Tibial nerve (tissue), 4 donors: ENCODE data around the gene RAB3C. TPM values are rescaled to one million over a fixed set of nuclear protein-coding genes. Genes with fewer than 3 reads are reported as not detected.

ENCODE experiments used
- DNase-seq, 2 donors: peaks; one replicate each; pipeline ENCODE4 v3.0.0-alpha.2; 2019; ENCODE audit warnings: low spot score in 2 of 2
- H3K27ac ChIP-seq, 4 donors: fragments of 200-600 bp; sonication (generic) in 3 of 4; one replicate each; pipeline ENCODE4 v1.5.1; 2017 to 2019; ENCODE audit warnings: mild to moderate bottlenecking in 1 of 4
- H3K27me3 ChIP-seq, 2 donors: fragments of 200-600 bp; sonication (generic) in 1 of 2; one replicate each; pipeline versions ENCODE4 v1.5.1 to v1.6.0; 2017 to 2019
- H3K36me3 ChIP-seq, 3 donors: fragments of 200-600 bp; sonication (generic); one replicate each; pipeline ENCODE4 v1.5.1; 2018 to 2019
- H3K4me1 ChIP-seq, 4 donors: fragments of 200-600 bp; sonication (generic) in 3 of 4; one replicate each; pipeline ENCODE4 v1.5.1; 2017 to 2019
- H3K4me3 ChIP-seq, 4 donors: fragments of 200-600 bp; sonication (generic) in 3 of 4; one replicate each; pipeline ENCODE4 v1.5.1; 2017 to 2019; ENCODE audit warnings: mild to moderate bottlenecking in 1 of 4, moderate library complexity in 1 of 4
- H3K9me3 ChIP-seq, 4 donors: fragments of 200-600 bp; sonication (generic) in 3 of 4; one replicate each; pipeline ENCODE4 v1.5.1; 2017 to 2019
- CTCF ChIP-seq, 5 experiments: fragments of 200-600 bp in 3 of 5; fragments of 450-650 bp in 2 of 5; sonication (generic) in 3 of 5; IDR thresholded peaks; one replicate each; pipeline ENCODE4 v1.5.1; 2016 to 2019; ENCODE audit warnings: antibody characterized with exemption in 5 of 5, mild to moderate bottlenecking in 3 of 5, moderate library complexity in 2 of 5
- EP300 ChIP-seq, 2 donors: sonication (generic); formaldehyde crosslinking; IDR thresholded peaks; one replicate each; pipeline ENCODE4 v1.6.1; 2017; ENCODE audit warnings: antibody characterized with exemption in 2 of 2, mild to moderate bottlenecking in 1 of 2
- POLR2A ChIP-seq, 2 donors: fragments of 450-650 bp; IDR thresholded peaks; one replicate each; pipeline ENCODE4 v1.6.1; 2017; ENCODE audit warnings: antibody characterized with exemption in 2 of 2, mild to moderate bottlenecking in 2 of 2, moderate library complexity in 2 of 2
- WGBS, 2 donors: methylation state at CpG; one replicate each; pipeline ENCODE4 v1.1.5; 2018; 5-methylcytosine and 5-hydroxymethylcytosine counted together
- total RNA-seq, 4 donors: library from RNA; depleted of rRNA; stranded (reverse); fragments of >200 nt; gene quantifications; one replicate each; pipeline ENCODE4 v1.1.0, GENCODE V29; 2016

The RAB3C gene
- total RNA-seq, 4 donors from 2014 or later, result under 0.01 to 1.2 (median 1.0) TPM

- Histone ChIP-seq H3K9me3 (no peaks in the 10 kb centered on the region), H3K4me3 (no peak overlapping the region), H3K27me3 (no peaks in the 10 kb centered on the region), H3K27ac (no peak overlapping the region), H3K4me1 (peaks cover 0 to 5% (median 0%) of the 10 kb centered on the region in 4 donors), H3K36me3 (no peaks in the 10 kb centered on the region)
- no peak for DNase-seq
- 63 to 68% methylated on average over 6 of the region's 6 CpGs for WGBS, 2 donors
- TF ChIP-seq EP300 (IDR thresholded peaks at IDR 0.05) (no peak), CTCF (IDR thresholded peaks at IDR 0.05) (no peak), POLR2A (IDR thresholded peaks at IDR 0.05) (no peak)
These were observed 171.4 kb downstream of the RAB3C start for GRCh38 chr5:58754250-58754649.

DNA sequence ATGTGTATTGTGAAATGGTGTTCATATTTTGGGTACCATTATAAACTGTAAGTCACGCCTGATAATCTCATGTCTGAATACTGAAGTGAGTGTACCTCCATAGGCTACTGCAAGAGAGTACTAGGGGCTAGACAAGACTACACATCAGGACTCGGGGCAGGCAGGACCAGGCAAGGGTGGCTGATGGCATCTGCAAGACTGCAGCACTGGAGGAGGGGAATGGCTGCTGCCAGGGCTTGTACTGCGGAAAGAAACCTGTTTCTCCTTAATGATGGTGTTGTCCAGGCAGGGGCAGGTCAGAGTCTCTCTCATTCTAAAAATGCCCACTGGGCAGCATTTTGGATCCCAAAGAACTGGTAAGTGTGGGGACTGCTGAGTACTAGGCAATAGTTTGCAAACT lies 172.5 kb downstream of the RAB3C start:
- TF ChIP-seq CTCF (IDR thresholded peaks at IDR 0.05) (no peak), EP300 (IDR thresholded peaks at IDR 0.05) (no peak), POLR2A (IDR thresholded peaks at IDR 0.05) (no peak)
- 89% methylated on average over 3 of the region's 3 CpGs for WGBS, 2 donors
- no peak overlapping the region for H3K4me3 ChIP-seq
- H3K27ac ChIP-seq, result no peak overlapping the region
- no peak for DNase-seq
- peaks cover 0 to 5% (median 0%) of the 10 kb centered on the region in 4 donors for H3K4me1 ChIP-seq
- no peaks in the 10 kb centered on the region for H3K27me3 ChIP-seq
- H3K36me3 ChIP-seq, result no peaks in the 10 kb centered on the region
- H3K9me3 ChIP-seq, result no peaks in the 10 kb centered on the region

GRCh38 chr5:58759745-58760144 lies 176.9 kb downstream of the RAB3C start:
- Histone ChIP-seq H3K4me3 (peak overlapping the region in 1 of 4 donors; percentile 30), H3K27ac (no peak overlapping the region), H3K27me3 (no peaks in the 10 kb centered on the region), H3K9me3 (no peaks in the 10 kb centered on the region), H3K36me3 (no peaks in the 10 kb centered on the region), H3K4me1 (no peaks in the 10 kb centered on the region)
- DNase-seq, result no peak
- TF ChIP-seq EP300 (IDR thresholded peaks at IDR 0.05) (no peak), CTCF (IDR thresholded peaks at IDR 0.05) (no peak), POLR2A (IDR thresholded peaks at IDR 0.05) (no peak)
- WGBS, 2 donors, result 62 to 63% methylated on average over 4 of the region's 4 CpGs

- no peak overlapping the region for H3K27ac ChIP-seq
- H3K36me3 ChIP-seq, result no peaks in the 10 kb centered on the region
- H3K4me1 ChIP-seq, result no peaks in the 10 kb centered on the region
- 83 to 90% methylated on average over 2 of the region's 2 CpGs for WGBS, 2 donors
- H3K27me3 ChIP-seq, result no peaks in the 10 kb centered on the region
- H3K9me3 ChIP-seq, result no peaks in the 10 kb centered on the region
- no peak for DNase-seq
- TF ChIP-seq CTCF (IDR thresholded peaks at IDR 0.05) (no peak), EP300 (IDR thresholded peaks at IDR 0.05) (no peak), POLR2A (IDR thresholded peaks at IDR 0.05) (no peak)
- H3K4me3 ChIP-seq, result peak overlapping the region in 1 of 4 donors; percentile 30
These were observed 177.3 kb downstream of the RAB3C start for GRCh38 chr5:58760222-58760621.

- Histone ChIP-seq H3K9me3 (no peaks in the 10 kb centered on the region), H3K36me3 (no peaks in the 10 kb centered on the region), H3K4me3 (no peak overlapping the region), H3K27ac (no peak overlapping the region), H3K4me1 (no peaks in the 10 kb centered on the region), H3K27me3 (no peaks in the 10 kb centered on the region)
- no peak for DNase-seq
- TF ChIP-seq CTCF (IDR thresholded peaks at IDR 0.05), result no peak
- TF ChIP-seq POLR2A (IDR thresholded peaks at IDR 0.05), result no peak
- TF ChIP-seq EP300 (IDR thresholded peaks at IDR 0.05), result no peak
These were observed 178.5 kb downstream of the RAB3C start for GRCh38 chr5:58761407-58761806.
